ENCODE results near the gene ASB16. TPM values are rescaled to one million over a fixed set of nuclear protein-coding genes. Genes with fewer than 3 reads are reported as not detected.

The ASB16 gene
- total and polyA plus RNA-seq, 10 of the 15 experiments (the other 5 are each of a cell fraction or from before 2014, with no cell fraction given), result 0.07 to 1.1 (median 0.44) TPM; not detected in 5

GRCh38 chr17:44146375-44147346, 23.8 kb upstream of the ASB16 start:
- Histone ChIP-seq H3K9me3 (replicated peaks; ENCODE audit: control insufficient read depth, insufficient read depth, low read length) (no peaks in the 10 kb centered on the region), H3K79me2 (ENCODE audit: control insufficient read depth, insufficient read depth, low read length) (peaks cover 26% of the 10 kb centered on the region), H3K4me1 (ENCODE audit: control insufficient read depth, insufficient read depth, low read length) (peaks cover 4% of the 10 kb centered on the region; the same call in 1 of the 2 replicates), H3K4me2 (ENCODE audit: control insufficient read depth, insufficient read depth) (no peak overlapping the region), H3K27ac (ENCODE audit: control insufficient read depth, insufficient read depth) (no peak overlapping the region; the same call in 1 of the 2 replicates), H4K20me1 (ENCODE audit: control insufficient read depth, insufficient read depth) (no peaks in the 10 kb centered on the region), H3K36me3 (ENCODE audit: control insufficient read depth in 2 of 2, insufficient read depth in 2 of 2, low read length in 1 of 2) (peaks cover 10 to 13% of the 10 kb centered on the region in 2 experiments), H3K27me3 (replicated peaks in 1 of 2; ENCODE audit: control insufficient read depth in 2 of 2, insufficient read depth in 2 of 2, low read length in 1 of 2) (no peaks in the 10 kb centered on the region), H3K9ac (ENCODE audit: control insufficient read depth, insufficient read depth, low read length) (no peak overlapping the region), H2AFZ (ENCODE audit: control insufficient read depth, low read depth, low read length) (no peak overlapping the region), H3K4me3 (no peak overlapping the region)
- RAD21 ChIA-PET (ENCODE audit: unreplicated experiment), result interaction anchor here (1.2 to 1.6 kb wide), 2 partner anchors 22 to 202 kb away, joined by 3 to 6 read pairs; no protein-coding TSS in a partner anchor
- POLR2A ChIA-PET, result interaction anchor here (0.6 to 0.9 kb wide), 3 partner anchors 20 to 123 kb away, joined by 3 to 4 read pairs (median 4); no protein-coding TSS in a partner anchor
- CTCF ChIA-PET, result interaction anchor here (0.7 to 3.8 kb wide), 7 partner anchors 8 to 180 kb away, joined by 3 to 11 read pairs (median 3); partner anchors contain the start of gene HDAC5
- SMC1A ChIA-PET (ENCODE audit: uncharacterized antibody, unreplicated experiment), result interaction anchor here (0.5 to 1.1 kb wide), 3 partner anchors 20 to 95 kb away, joined by 3 read pairs; no protein-coding TSS in a partner anchor
- TF ChIP-seq ATF7 (IDR thresholded peaks at IDR 0.05; ENCODE audit: low read depth) (peak; percentile 52), POLR2A (IDR thresholded peaks at IDR 0.05; ENCODE audit: low read depth, low read length) (no peak)
- 5% methylated on average over 2 of the region's 2 CpGs for WGBS (ENCODE audit: insufficient coverage, insufficient replicate concordance, low lambda C conversion rate, missing lambda C conversion rate)
- ATAC-seq (no peak), FAIRE-seq (no peak), DNase-seq (ENCODE audit: low read depth, low spot score) (no peak)
- intact Hi-C loops (cut with micrococcal nuclease; ENCODE audit: unreplicated experiment) (no loop called here), in situ Hi-C loops (cut with MboI) (no loop called here)
- no TSS peak for BruUV-seq (replicated peaks)

- intact Hi-C loops (cut with micrococcal nuclease; ENCODE audit: unreplicated experiment), result no loop called here
- Histone ChIP-seq H3K9ac (ENCODE audit: control insufficient read depth, insufficient read depth, low read length) (no peak overlapping the region), H3K36me3 (ENCODE audit: control insufficient read depth in 2 of 2, insufficient read depth in 2 of 2, low read length in 1 of 2) (peaks cover 10 to 18% of the 10 kb centered on the region in 2 experiments), H3K79me2 (ENCODE audit: control insufficient read depth, insufficient read depth, low read length) (peaks cover 16% of the 10 kb centered on the region), H3K9me3 (replicated peaks; ENCODE audit: control insufficient read depth, insufficient read depth, low read length) (no peaks in the 10 kb centered on the region), H2AFZ (ENCODE audit: control insufficient read depth, low read depth, low read length) (no peak overlapping the region), H3K4me1 (ENCODE audit: control insufficient read depth, insufficient read depth, low read length) (peaks cover 4% of the 10 kb centered on the region; the same call in 1 of the 2 replicates), H3K27ac (ENCODE audit: control insufficient read depth, insufficient read depth) (no peak overlapping the region), H3K27me3 (replicated peaks in 1 of 2; ENCODE audit: control insufficient read depth in 2 of 2, insufficient read depth in 2 of 2, low read length in 1 of 2) (no peaks in the 10 kb centered on the region), H4K20me1 (ENCODE audit: control insufficient read depth, insufficient read depth) (no peaks in the 10 kb centered on the region), H3K4me2 (ENCODE audit: control insufficient read depth, insufficient read depth) (no peak overlapping the region), H3K4me3 (no peak overlapping the region)
- no TSS peak for BruUV-seq (replicated peaks)
- FAIRE-seq, result no peak
- ATAC-seq, result no peak
- no peak for DNase-seq (ENCODE audit: low read depth, low spot score)
- 85% methylated on average over 4 of the region's 4 CpGs for WGBS (ENCODE audit: insufficient coverage, insufficient replicate concordance, low lambda C conversion rate, missing lambda C conversion rate)
- ChIA-PET RAD21 (ENCODE audit: unreplicated experiment) (interaction anchor here (0.7 kb wide), 1 partner anchor 118 kb away, joined by 3 read pairs; no protein-coding TSS in a partner anchor), CTCF (interaction anchor here (0.6 to 3.8 kb wide), 3 partner anchors 21 to 316 kb away, joined by 3 to 11 read pairs (median 3); no protein-coding TSS in a partner anchor), SMC1A (ENCODE audit: uncharacterized antibody, unreplicated experiment) (interaction anchor here (2.5 kb wide), 1 partner anchor 21 kb away, joined by 8 read pairs; no protein-coding TSS in a partner anchor), POLR2A (interaction anchor here (0.6 to 0.7 kb wide), 2 partner anchors 16 to 686 kb away, joined by 3 read pairs; no protein-coding TSS in a partner anchor)
- in situ Hi-C loops (cut with MboI), result no loop called here
- TF ChIP-seq RB1 (IDR thresholded peaks at IDR 0.05; ENCODE audit: borderline replicate concordance), result no peak
- TF ChIP-seq CBX5 (IDR thresholded peaks at IDR 0.05; ENCODE audit: low read depth), result no peak
- no peak for TF ChIP-seq SUZ12 (IDR thresholded peaks at IDR 0.05; ENCODE audit: unreplicated experiment)
- no peak for TF ChIP-seq ATF7 (IDR thresholded peaks at IDR 0.05; ENCODE audit: low read depth)
- TF ChIP-seq, protein P1, sequence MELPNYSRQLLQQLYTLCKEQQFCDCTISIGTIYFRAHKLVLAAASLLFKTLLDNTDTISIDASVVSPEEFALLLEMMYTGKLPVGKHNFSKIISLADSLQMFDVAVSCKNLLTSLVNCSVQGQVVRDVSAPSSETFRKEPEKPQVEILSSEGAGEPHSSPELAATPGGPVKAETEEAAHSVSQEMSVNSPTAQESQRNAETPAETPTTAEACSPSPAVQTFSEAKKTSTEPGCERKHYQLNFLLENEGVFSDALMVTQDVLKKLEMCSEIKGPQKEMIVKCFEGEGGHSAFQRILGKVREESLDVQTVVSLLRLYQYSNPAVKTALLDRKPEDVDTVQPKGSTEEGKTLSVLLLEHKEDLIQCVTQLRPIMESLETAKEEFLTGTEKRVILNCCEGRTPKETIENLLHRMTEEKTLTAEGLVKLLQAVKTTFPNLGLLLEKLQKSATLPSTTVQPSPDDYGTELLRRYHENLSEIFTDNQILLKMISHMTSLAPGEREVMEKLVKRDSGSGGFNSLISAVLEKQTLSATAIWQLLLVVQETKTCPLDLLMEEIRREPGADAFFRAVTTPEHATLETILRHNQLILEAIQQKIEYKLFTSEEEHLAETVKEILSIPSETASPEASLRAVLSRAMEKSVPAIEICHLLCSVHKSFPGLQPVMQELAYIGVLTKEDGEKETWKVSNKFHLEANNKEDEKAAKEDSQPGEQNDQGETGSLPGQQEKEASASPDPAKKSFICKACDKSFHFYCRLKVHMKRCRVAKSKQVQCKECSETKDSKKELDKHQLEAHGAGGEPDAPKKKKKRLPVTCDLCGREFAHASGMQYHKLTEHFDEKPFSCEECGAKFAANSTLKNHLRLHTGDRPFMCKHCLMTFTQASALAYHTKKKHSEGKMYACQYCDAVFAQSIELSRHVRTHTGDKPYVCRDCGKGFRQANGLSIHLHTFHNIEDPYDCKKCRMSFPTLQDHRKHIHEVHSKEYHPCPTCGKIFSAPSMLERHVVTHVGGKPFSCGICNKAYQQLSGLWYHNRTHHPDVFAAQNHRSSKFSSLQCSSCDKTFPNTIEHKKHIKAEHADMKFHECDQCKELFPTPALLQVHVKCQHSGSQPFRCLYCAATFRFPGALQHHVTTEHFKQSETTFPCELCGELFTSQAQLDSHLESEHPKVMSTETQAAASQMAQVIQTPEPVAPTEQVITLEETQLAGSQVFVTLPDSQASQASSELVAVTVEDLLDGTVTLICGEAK (IDR thresholded peaks at IDR 0.05; ENCODE audit: borderline replicate concordance), result no peak
- no peak for TF ChIP-seq ETV6 (conservative IDR thresholded peaks at IDR 0.05 in 1 of 2, IDR thresholded peaks at IDR 0.05 in 1 of 2; ENCODE audit: borderline replicate concordance in 1 of 2, low read depth in 1 of 2)
- no peak for TF ChIP-seq TBL1XR1 (IDR thresholded peaks at IDR 0.05; ENCODE audit: low read depth, low read length)
- TF ChIP-seq NR2F1 (conservative IDR thresholded peaks at IDR 0.05), result no peak
- TF ChIP-seq GATAD2B (conservative IDR thresholded peaks at IDR 0.05; ENCODE audit: low read depth), result no peak
- TF ChIP-seq BACH1 (IDR thresholded peaks at IDR 0.05; ENCODE audit: borderline replicate concordance), result no peak
Measured at GRCh38 chr17:44147812-44148211, 22.7 kb upstream of the ASB16 start.
